K562 (cell line): Measurements from ENCODE around the gene MDN1. TPM values are rescaled to one million over a fixed set of nuclear protein-coding genes. Genes with fewer than 3 reads are reported as not detected.

Source experiments
- KLF16 ChIP-seq: IDR thresholded peaks from 2 replicates; pipeline ENCODE4 v1.6.1; 2016; ENCODE audit warnings: antibody characterized with exemption
- ZNF174 ChIP-seq: fragments of 250-450 bp; sonication (Bioruptor Pico); IDR thresholded peaks from 2 replicates; pipeline ENCODE4 v1.4.0; 2020; ENCODE audit warnings: mild to moderate bottlenecking
- ZNF830 ChIP-seq: fragments of 250-450 bp; sonication (Bioruptor Pico); IDR thresholded peaks from 2 replicates; pipeline ENCODE4 v1.5.0; 2021; ENCODE audit warnings: mild to moderate bottlenecking
- polyA plus RNA-seq, 8 experiments: library from polyadenylated mRNA; depleted of rRNA in 4 of 8; stranded (reverse) in 5 of 8; unstranded in 3 of 8; fragments of >200 nt; fragmentation: Nextera tagmentation in 2 of 8; fragmentation: Illumina TruSeq in 1 of 8; extraction: Ambion mirVana in 2 of 8; extraction: Trizol in 1 of 8; gene quantifications; 2 replicates each; pipeline versions ENCODE4 v1.2.1 to v1.2.3, GENCODE V29; 2011 to 2014; ENCODE audit warnings: inconsistent platforms in 1 of 8, missing spikeins in 1 of 8
- total RNA-seq, 7 experiments: library from RNA; depleted of rRNA in 6 of 7; stranded (reverse); fragments of >200 nt in 6 of 7; fragmentation: Illumina TruSeq in 2 of 7; extraction: Trizol in 2 of 7; gene quantifications; 2 replicates each; pipeline versions ENCODE4 v1.2.1 to v1.2.3, GENCODE V29; 2011 to 2021; ENCODE audit warnings: low replicate concordance in 1 of 7
- TF ChIP-seq, protein P1 (sequence below), 2 experiments: fragments of 450-650 bp; formaldehyde crosslinking in 1 of 2; IDR thresholded peaks; 2 replicates each; pipeline versions ENCODE4 v1.4.0 to v1.6.1; 2014 to 2020; ENCODE audit warnings: mild to moderate bottlenecking in 2 of 2, borderline replicate concordance in 1 of 2, low read depth in 1 of 2

Gene MDN1
- total and polyA plus RNA-seq, 9 of the 15 experiments (the other 6 are each of a cell fraction or from before 2014, with no cell fraction given): 25.6 to 93.6 (median 43.0) TPM

DNA sequence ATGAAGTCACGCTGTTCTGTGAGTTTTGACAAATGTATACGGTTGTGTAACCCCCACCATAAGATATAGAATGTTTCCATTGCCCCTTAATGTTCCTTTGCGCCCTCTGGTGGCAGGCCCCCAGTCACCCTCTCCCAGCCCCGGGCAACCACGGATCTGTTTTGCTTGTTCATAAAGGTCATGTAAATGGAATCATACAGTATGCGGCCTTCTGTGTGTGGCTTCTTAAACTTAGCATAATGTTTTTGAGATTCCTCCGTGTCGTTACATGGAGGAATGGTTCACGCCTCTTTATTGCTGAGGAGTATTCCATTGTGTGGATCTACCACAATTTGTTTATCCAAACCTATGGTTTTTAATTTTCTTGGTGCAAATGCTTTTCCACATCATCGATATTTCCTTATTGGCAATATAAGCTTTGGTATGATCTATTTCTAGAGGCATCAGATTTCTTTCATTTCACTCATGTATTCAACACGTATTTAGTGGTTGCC is 209.4 kb downstream of the MDN1 start (continued):
- 0 out of 2 replicates have a peak, but pooled peaks have one; percentile 34 for TF ChIP-seq KLF16
- TF ChIP-seq, protein P1, sequence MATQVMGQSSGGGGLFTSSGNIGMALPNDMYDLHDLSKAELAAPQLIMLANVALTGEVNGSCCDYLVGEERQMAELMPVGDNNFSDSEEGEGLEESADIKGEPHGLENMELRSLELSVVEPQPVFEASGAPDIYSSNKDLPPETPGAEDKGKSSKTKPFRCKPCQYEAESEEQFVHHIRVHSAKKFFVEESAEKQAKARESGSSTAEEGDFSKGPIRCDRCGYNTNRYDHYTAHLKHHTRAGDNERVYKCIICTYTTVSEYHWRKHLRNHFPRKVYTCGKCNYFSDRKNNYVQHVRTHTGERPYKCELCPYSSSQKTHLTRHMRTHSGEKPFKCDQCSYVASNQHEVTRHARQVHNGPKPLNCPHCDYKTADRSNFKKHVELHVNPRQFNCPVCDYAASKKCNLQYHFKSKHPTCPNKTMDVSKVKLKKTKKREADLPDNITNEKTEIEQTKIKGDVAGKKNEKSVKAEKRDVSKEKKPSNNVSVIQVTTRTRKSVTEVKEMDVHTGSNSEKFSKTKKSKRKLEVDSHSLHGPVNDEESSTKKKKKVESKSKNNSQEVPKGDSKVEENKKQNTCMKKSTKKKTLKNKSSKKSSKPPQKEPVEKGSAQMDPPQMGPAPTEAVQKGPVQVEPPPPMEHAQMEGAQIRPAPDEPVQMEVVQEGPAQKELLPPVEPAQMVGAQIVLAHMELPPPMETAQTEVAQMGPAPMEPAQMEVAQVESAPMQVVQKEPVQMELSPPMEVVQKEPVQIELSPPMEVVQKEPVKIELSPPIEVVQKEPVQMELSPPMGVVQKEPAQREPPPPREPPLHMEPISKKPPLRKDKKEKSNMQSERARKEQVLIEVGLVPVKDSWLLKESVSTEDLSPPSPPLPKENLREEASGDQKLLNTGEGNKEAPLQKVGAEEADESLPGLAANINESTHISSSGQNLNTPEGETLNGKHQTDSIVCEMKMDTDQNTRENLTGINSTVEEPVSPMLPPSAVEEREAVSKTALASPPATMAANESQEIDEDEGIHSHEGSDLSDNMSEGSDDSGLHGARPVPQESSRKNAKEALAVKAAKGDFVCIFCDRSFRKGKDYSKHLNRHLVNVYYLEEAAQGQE (IDR thresholded peaks at IDR 0.05; ENCODE audit: borderline replicate concordance): peak; percentile 64; the same call in 1 of the 2 replicates
- TF ChIP-seq, protein P1 (CRISPR knock-in tag; IDR thresholded peaks at IDR 0.05; ENCODE audit: low read depth): no peak
- TF ChIP-seq ZNF174 (CRISPR knock-in tag): no peak
- TF ChIP-seq ZNF830: no peak
